Measurements from ENCODE around the gene PIANP.
"Not testable (repeated sequence)": the region's sequence is repeated elsewhere in the genome, so short reads cannot be mapped to it uniquely, and the experiment has no call there.

PIANP gene

GRCh38 chr12:6724409-6724797 is 23.8 kb upstream of the PIANP start:
- H3K4me3 ChIP-seq (ENCODE audit: control insufficient read depth, low read depth, low read length), result peak overlapping the region; percentile 73
- DNase-seq (ENCODE audit: low read depth), result no peak
- no peak for TF ChIP-seq CTCF (IDR thresholded peaks at IDR 0.05; ENCODE audit: control insufficient read depth, insufficient read depth, low read depth, low read length, missing control alignments)

GRCh38 chr12:6723607-6724408 is 23.2 kb upstream of the PIANP start, which contains the start of gene COPS7A:
TSS of gene COPS7A (plus strand) at chr12:6724046. CDS start at chr12:6724657, 611 bp downstream.
- DNase-seq (ENCODE audit: low read depth), result peak; percentile 89
- TF ChIP-seq CTCF (IDR thresholded peaks at IDR 0.05; ENCODE audit: control insufficient read depth, insufficient read depth, low read depth, low read length, missing control alignments), result no peak
- H3K4me3 ChIP-seq (ENCODE audit: control insufficient read depth, low read depth, low read length), result peak within 1 kb of the TSS; percentile 73

- H3K4me3 ChIP-seq (ENCODE audit: control insufficient read depth, low read depth, low read length), result no peak overlapping the region
- TF ChIP-seq CTCF (IDR thresholded peaks at IDR 0.05; ENCODE audit: control insufficient read depth, insufficient read depth, low read depth, low read length, missing control alignments), result no peak
- DNase-seq (ENCODE audit: low read depth), result no peak
Observed at GRCh38 chr12:6722863-6723262, 22.2 kb upstream of the PIANP start.

- DNase-seq (ENCODE audit: low read depth), result no peak
- no peak overlapping the region for H3K4me3 ChIP-seq (ENCODE audit: control insufficient read depth, low read depth, low read length)
- no peak for TF ChIP-seq CTCF (IDR thresholded peaks at IDR 0.05; ENCODE audit: control insufficient read depth, insufficient read depth, low read depth, low read length, missing control alignments)
Observed at GRCh38 chr12:6716874-6717437, 16.3 kb upstream of the PIANP start.

GRCh38 chr12:6716031-6716873 is 15.6 kb upstream of the PIANP start:
- H3K4me3 ChIP-seq (ENCODE audit: control insufficient read depth, low read depth, low read length); DNase-seq (ENCODE audit: low read depth): not testable (repeated sequence)

GRCh38 chr12:6708960-6709394 is 8.4 kb upstream of the PIANP start:
- H3K4me3 ChIP-seq (ENCODE audit: control insufficient read depth, low read depth, low read length), result no peak overlapping the region
- no peak for TF ChIP-seq CTCF (IDR thresholded peaks at IDR 0.05; ENCODE audit: control insufficient read depth, insufficient read depth, low read depth, low read length, missing control alignments)
- no peak for DNase-seq (ENCODE audit: low read depth)

- not testable (repeated sequence) for DNase-seq (ENCODE audit: low read depth); H3K4me3 ChIP-seq (ENCODE audit: control insufficient read depth, low read depth, low read length)
Observed at GRCh38 chr12:6708351-6708750, 7.7 kb upstream of the PIANP start.
